Suprapubic skin (tissue), 4 donors: ENCODE data around the gene HOXB9.

Experiments
- POLR2A ChIP-seq, 2 donors: fragments of 450-650 bp; IDR thresholded peaks; one replicate each; pipeline ENCODE4 v1.6.1; 2017; ENCODE audit warnings: antibody characterized with exemption in 2 of 2, mild to moderate bottlenecking in 2 of 2, moderate library complexity in 2 of 2
- POLR2AphosphoS5 ChIP-seq, 3 donors: sonication (generic); formaldehyde crosslinking; IDR thresholded peaks; one replicate each; pipeline ENCODE4 v1.6.1; 2017; ENCODE audit warnings: antibody characterized with exemption in 3 of 3
- TF ChIP-seq, protein P1 (sequence below), 2 donors: fragments of 200-600 bp in 1 of 2; fragments of 450-650 bp in 1 of 2; sonication (generic) in 1 of 2; IDR thresholded peaks; one replicate each; pipeline ENCODE4 v1.5.1; 2016 to 2019; ENCODE audit warnings: antibody characterized with exemption in 2 of 2, mild to moderate bottlenecking in 1 of 2, moderate library complexity in 1 of 2

DNA sequence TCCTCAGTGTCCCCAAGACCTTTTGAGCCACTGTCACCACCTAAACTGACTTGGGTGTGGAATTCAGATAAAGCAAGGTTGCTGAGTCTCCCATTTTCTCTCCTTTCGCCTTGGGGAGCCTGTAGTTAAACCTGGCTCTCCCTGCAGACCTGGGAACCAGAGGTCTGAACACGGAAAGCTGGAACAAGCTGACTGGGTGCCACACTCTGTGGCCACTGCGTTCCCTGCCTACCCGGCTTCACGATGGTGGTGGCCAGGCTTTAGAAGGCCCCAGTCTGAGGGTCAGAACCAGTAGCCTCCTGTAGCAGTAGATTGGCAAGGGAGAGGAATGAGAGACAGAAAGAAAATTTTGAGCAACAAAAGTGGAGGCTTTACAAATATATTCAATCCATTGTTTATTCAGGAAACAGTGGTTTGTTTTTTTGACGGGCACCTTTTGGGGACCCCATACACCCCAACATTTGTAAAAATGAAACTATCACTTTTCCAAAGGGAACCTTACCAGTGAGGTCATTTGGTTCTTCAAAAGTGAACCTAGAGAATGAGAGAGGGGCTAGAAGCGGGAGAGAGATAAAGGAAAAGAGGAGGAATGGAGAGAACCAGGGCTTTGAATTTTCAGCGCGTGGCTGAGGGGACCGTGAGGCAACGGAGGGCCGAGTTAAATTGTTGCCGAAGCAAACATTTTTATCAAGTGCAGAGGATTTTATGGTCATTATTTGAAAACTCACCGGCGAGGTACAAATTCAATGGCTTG, 9.3 kb downstream of the HOXB9 start:
- TF ChIP-seq, protein P1, sequence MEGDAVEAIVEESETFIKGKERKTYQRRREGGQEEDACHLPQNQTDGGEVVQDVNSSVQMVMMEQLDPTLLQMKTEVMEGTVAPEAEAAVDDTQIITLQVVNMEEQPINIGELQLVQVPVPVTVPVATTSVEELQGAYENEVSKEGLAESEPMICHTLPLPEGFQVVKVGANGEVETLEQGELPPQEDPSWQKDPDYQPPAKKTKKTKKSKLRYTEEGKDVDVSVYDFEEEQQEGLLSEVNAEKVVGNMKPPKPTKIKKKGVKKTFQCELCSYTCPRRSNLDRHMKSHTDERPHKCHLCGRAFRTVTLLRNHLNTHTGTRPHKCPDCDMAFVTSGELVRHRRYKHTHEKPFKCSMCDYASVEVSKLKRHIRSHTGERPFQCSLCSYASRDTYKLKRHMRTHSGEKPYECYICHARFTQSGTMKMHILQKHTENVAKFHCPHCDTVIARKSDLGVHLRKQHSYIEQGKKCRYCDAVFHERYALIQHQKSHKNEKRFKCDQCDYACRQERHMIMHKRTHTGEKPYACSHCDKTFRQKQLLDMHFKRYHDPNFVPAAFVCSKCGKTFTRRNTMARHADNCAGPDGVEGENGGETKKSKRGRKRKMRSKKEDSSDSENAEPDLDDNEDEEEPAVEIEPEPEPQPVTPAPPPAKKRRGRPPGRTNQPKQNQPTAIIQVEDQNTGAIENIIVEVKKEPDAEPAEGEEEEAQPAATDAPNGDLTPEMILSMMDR (IDR thresholded peaks at IDR 0.05) = no peak
- no peak for TF ChIP-seq POLR2AphosphoS5 (IDR thresholded peaks at IDR 0.05)
- TF ChIP-seq POLR2A (IDR thresholded peaks at IDR 0.05) = no peak
